HG03108 (cell line): ENCODE measurements around the gene MYO16.

Experiments used
- ATAC-seq: cut with Tn5 transposase; IDR thresholded peaks from one replicate; pipeline ENCODE4 v1.9.1; 2021; ENCODE audit warnings: moderate library complexity; ENCODE audit not compliant: unreplicated experiment

Gene MYO16

GRCh38 chr13:109165417-109165904, 536.0 kb downstream of the MYO16 start:
- ATAC-seq = no peak

GRCh38 chr13:109166804-109167203, 537.4 kb downstream of the MYO16 start:
- ATAC-seq = peak; percentile 36

- ATAC-seq = no peak
Measured at GRCh38 chr13:109172136-109172535, 542.7 kb downstream of the MYO16 start.

- ATAC-seq = no peak
Measured at GRCh38 chr13:109175666-109176065, 546.3 kb downstream of the MYO16 start.

GRCh38 chr13:109180905-109181425, 551.6 kb downstream of the MYO16 start:
- no peak for ATAC-seq

DNA sequence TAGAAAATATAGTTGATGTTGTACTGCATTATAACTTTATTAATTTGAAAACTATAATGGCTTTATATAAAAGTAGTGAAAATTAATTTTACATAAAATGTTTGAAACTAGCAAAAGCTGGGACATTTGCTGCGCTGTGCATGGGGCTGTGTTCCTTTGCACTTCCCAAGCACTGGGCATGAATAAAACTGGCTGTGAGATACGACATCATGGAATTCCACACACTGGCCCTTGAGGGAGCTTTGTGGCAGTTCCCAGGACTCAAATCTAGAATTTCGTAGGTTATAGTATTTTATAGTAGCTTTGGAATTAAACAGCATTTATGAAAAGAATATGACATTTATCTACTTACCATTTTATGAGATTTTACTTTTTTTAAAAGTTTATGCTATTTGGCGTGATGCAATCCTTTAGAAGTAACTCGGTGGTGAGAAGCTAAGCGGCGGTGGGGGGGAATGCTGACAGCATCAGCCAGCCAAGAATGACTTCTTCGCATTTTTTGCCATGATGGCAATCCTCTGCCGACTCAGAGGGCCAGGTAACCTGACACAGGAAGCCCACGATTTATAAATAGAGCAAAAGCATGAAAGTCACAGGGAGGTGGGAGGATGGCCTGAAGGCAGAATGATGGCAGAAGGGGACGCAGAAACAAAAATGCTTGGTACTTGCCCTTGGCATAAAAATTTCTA, 553.5 kb downstream of the MYO16 start:
- ATAC-seq = no peak

- no peak for ATAC-seq
Measured at GRCh38 chr13:109191413-109191812, 562.0 kb downstream of the MYO16 start.

- no peak for ATAC-seq
Measured at GRCh38 chr13:109192306-109192705, 562.9 kb downstream of the MYO16 start.

DNA sequence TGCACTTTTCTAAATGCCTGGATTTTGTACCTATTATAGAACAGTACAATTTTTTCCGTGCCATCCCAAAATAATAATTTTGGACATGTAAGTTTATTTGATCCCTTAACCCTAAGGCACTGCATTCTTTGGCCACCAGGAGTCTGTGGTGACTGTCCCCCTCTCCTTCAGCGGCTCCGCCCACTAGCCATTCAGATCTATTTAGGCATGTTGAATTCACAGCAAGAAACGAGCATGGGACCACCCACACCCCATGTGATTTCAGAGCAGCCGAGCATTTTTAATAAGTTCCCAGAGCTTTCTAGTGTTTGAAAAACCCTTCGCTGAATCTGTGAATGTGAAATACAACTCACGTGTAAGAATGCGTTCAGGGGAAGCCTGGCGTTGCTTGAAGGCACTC, 567.5 kb downstream of the MYO16 start:
- ATAC-seq = no peak

DNA sequence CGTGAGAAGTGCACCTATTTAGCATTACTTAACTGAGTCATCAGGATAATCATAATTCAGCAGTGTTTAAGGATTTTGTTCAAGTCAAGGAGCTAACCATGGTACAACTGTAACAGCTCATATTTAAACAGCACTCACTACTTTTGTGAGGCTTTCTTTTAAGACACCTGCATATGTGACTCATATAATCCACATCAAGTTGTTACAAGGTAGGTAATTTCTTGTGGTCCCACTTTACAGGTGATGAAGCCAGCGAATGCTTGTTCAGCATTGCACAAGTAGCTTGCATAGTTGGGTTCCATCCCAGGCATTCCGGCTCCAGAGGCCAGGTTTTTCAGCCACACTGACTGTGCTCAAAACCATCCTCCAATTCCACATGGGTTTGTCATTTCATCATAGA, 569.2 kb downstream of the MYO16 start:
- no peak for ATAC-seq

GRCh38 chr13:109199280-109199679, 569.9 kb downstream of the MYO16 start:
- no peak for ATAC-seq

- ATAC-seq = no peak
Measured at GRCh38 chr13:109200556-109200955, 571.1 kb downstream of the MYO16 start.

DNA sequence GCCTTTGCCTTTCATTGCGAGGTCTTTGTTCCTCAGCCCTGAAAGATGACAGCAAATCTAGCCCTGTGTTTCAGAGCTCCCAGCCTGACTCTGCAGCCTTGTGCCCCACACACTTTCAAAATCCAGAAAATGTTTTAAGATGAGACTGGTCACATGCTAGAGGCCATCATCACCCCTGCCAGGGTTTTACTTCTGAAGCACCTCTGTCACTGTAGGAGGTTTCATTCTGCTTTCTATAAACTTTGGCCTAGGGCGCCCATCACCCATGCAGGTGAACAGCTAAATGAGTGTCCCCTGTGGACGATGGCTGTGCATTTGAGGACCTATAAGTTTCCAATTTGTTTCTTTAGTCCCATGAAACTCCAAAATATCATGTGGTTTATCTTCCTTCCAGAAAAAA, 574.2 kb downstream of the MYO16 start:
- no peak for ATAC-seq

- no peak for ATAC-seq
Measured at GRCh38 chr13:109204252-109204651, 574.8 kb downstream of the MYO16 start.

- ATAC-seq = no peak
Measured at GRCh38 chr13:109204657-109205056, 575.2 kb downstream of the MYO16 start.

GRCh38 chr13:109205315-109205714, 575.9 kb downstream of the MYO16 start:
- no peak for ATAC-seq

- no peak for ATAC-seq
Measured at GRCh38 chr13:109206616-109207015, 577.2 kb downstream of the MYO16 start.

DNA sequence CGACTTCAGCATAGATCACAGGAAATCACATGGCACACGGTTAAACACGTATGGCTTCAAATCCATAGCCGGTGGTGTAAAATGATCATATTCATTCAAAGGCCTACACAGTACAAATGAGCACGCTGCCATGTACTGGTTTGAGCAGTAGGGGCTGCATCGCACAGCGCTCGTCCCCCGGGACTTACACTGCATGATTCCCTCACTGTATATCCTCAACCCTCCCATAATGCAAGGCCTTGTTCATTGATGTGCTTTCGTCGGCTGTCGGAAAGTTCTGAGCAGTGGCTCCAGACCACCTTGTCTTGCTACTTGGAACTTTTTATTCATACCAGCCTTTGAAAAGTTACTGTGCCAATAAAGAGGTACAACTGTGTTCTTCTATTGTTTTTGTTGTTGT, 578.2 kb downstream of the MYO16 start:
- ATAC-seq = no peak

DNA sequence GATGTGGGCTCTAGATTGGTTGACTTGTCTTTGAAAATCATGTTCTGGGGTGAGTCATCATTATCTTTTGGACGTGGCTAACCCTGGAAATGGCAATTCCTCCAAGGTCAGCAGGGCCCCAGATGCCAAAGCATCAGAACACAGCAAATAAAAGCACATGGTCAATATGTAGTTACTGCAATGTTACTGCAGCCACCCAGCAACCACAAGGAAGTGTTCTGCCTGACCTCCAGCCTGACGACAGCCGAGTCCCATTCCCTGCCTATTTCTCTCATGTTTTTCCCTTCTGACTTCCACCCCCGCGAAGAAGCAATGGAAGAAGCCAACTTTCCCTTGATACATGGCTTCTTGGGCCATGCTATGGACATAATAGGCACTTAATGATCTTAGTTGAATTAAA, 579.1 kb downstream of the MYO16 start:
- ATAC-seq = no peak

DNA sequence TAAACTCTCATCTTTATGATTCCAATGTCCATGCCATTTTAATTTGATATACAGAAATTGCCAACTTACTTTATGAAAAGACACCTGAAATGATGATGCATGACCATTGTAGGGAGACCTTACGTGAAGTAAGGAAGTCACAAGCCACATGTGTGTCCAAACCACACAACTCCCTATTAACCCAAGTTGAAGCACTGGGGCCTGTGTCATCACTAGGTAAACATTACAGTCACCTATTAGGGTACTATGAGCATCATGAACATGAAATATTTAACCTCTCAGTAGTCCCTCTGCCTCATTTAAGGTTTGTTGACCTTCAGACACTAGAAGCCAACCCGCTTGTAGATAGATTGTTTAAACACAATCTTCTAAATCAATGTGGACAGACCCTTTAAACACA, 580.1 kb downstream of the MYO16 start:
- no peak for ATAC-seq

GRCh38 chr13:109211616-109212015, 582.2 kb downstream of the MYO16 start:
- no peak for ATAC-seq

GRCh38 chr13:109212650-109213049, 583.2 kb downstream of the MYO16 start:
- no peak for ATAC-seq

GRCh38 chr13:109213714-109214113, 584.3 kb downstream of the MYO16 start:
- ATAC-seq = no peak
